GM18517 (cell line): ENCODE measurements around the gene SLC4A1AP.

ENCODE experiments used
- ATAC-seq: cut with Tn5 transposase; IDR thresholded peaks from one replicate; pipeline ENCODE4 v1.9.1; 2021; ENCODE audit warnings: mild to moderate bottlenecking, moderate library complexity; ENCODE audit not compliant: unreplicated experiment

The SLC4A1AP gene

GRCh38 chr2:27697660-27698059, 34.0 kb downstream of the SLC4A1AP start:
- ATAC-seq = no peak

- no peak for ATAC-seq
Observed at GRCh38 chr2:27701676-27702075, 38.0 kb downstream of the SLC4A1AP start.

DNA sequence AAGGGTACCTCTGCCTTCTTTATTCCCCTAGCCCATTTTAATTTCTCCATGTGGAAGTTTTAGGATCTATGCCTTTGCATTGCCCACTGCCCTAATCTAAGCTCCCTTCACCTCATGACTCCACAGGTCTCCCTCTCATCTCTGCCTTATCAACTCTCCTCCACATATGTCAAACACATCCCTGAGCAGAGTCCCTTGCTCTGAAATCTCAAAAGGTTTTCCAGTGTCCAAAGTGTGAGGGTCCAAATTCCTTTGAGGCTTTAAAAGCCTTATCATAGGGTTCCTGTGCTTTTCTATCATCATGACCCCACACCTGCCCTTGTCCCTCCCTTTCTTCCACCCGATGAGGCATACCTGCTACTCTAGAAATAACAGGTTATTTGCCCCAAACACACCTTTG, 38.6 kb downstream of the SLC4A1AP start:
- no peak for ATAC-seq

GRCh38 chr2:27703638-27704341, 40.1 kb downstream of the SLC4A1AP start:
- ATAC-seq = no peak

GRCh38 chr2:27704342-27704876, 40.7 kb downstream of the SLC4A1AP start:
- ATAC-seq = no peak

DNA sequence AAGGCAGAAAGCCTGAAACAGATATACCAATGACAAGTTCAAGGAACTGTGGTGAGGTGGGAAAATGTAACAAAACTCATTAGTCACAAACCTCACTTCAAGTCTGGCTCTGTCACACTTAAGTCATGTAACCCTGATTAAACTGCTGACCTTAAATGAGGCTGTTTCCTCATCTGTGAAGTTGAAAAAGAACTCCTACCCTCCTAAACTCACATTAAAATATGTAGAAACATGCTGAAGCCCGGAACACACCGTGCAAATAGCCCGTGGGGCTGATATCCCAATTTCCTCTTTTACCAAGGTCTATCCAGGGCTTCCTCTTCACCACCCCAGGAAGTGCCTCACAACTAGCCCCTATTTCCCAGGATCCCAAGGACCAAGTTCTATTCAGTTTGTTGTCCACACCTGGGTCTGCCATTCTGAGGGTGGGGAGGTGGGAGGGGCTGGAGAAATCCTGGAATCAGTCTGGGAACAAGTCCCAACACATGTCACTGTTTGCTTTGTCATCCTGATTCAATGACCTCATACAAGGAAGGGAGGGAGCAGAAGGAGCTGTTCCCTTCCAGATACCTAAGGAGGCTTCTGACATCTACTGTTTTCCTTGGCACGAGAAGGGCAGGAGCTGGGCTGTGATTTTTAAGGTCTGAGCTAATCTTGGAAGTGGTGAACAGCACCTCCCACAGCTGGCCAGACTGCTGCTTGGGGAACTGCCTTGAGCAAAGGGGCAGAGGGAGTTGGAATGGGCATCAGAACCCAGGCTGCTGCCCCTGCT, 42.3 kb downstream of the SLC4A1AP start:
- no peak for ATAC-seq

DNA sequence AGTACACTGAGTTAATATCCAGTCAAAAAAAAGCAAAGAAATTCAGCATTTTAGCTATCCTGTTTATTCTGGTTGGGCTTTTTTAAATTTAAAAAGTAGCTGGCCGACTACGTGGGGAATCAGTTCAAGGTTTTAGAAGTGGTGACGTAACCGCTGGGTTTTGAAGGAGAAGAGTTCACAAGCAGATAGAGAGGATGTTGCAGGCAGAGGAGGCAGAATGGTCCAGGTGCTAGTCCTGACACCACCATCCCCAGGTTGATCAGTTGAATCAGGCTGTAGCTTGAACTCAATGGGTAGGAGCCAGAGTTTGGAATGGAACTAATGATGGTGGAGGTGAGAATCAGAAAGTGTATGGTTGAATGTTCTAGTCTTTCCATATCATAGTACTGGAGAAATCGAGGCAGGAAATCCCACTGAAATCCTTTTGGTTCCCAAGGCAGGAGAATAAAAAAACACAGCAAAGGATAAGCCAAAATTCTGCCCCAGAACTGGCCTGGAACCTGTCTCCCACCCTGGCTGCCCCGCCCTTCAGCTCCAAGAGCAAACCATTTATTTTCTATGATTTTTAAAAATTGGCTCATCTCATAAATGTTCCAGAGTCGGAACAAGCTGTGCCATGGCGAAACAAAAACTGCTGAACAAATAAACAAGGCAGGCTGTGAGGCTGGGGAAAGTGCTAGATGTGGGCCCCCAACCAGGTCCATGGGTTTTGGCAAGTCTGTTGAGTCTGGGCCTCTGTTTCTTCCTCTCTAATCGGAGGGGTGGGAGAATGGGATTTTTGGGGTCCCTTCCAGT, 44.0 kb downstream of the SLC4A1AP start:
- ATAC-seq = no peak

DNA sequence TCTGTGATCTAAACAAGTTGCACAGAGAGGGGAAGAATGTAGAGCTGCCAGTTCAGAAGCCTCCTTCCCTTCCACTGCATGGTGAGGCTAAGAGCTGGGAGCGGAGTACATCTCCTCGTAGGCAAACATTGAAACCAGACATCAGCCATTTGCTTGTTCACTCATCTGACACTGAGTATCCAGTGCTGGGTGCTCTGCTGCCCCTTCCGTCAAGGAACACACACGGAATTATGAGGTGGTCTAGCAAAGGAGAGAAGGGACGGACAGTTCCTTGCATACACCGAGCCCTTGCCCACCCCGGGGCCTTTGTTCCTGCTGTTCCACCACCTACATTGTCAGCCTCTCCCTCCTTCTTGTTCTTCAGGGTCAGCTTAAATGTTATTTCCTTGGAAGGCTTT, 44.6 kb downstream of the SLC4A1AP start:
- no peak for ATAC-seq

DNA sequence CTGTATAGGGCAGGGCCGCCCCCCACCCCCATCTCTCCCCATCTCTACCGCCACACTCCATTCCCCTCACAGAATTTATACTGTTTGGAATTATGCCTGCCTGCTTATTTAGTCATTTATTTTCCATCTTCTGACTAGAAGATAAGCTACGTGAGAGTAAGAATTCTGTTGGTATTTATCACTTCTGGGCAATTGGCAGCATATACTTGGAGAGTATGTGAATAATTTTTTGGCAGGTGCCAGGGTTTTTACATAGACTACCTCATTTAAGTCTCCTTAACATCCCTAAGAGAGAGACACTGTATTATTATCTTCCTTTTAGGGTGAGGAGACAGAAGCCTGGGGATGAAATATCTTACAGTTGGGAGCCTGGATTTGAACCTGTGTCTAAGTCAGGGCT, 45.0 kb downstream of the SLC4A1AP start:
- no peak for ATAC-seq

DNA sequence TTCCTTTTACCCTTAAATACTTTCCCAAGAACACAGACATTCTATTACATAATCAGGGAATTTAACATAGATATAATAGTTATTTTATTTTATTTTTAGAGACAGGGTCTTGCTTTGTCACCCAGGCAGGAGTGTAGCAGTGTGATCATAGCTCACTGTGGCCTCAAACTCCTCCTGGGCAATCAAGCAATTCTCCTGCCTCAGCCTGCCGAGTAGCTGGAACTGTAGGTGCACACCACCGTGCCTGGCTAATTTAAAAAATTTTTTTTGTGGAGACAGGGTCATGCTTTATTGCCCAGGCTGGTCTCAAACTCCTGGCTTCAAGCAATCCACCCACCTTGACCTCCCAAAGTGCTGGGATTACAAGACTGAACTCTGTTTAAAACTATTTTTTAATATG, 45.6 kb downstream of the SLC4A1AP start:
- no peak for ATAC-seq

GRCh38 chr2:27709960-27710575, 46.4 kb downstream of the SLC4A1AP start:
- no peak for ATAC-seq

GRCh38 chr2:27710640-27711430, 47.1 kb downstream of the SLC4A1AP start:
- ATAC-seq = no peak

GRCh38 chr2:27711804-27712203, 48.1 kb downstream of the SLC4A1AP start:
- ATAC-seq = no peak

DNA sequence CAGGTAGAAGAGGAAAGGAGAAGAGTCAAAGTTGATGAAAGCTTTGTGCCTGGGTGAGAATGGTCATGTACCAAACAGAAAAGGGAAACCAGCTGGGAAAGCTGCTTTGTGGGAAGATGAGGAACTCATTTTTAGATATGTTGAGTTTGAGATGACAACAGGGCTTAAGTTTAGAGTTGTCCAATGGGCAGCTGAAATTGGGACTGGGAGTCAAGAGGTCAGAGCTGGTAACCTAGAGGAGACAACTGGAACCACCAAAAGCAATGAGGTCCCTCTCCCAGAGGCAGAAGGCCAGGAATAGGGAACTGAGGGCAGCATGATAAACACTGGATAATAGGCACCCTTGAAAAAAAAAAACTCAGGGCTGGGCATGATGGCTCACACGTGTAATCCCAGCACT, 48.8 kb downstream of the SLC4A1AP start:
- no peak for ATAC-seq

DNA sequence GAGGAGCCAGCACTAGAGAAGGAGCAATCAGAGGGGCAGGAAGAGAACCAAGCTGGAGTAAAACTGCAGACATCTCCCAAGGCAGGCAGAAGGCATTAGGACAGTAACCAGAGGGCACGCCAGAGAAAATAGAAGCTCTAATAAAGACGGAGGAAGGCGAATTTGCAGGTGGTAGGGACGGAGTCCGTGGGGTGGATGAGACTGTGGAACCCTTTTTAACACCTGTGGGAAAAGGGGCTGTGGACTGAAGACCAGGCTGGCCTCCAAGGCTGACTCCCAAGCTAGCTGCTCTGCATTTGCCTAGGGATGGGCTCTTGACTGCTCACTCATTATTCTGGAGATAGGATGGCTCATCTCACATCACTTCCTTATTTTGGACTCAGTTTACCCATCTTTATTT, 49.5 kb downstream of the SLC4A1AP start:
- ATAC-seq = no peak

DNA sequence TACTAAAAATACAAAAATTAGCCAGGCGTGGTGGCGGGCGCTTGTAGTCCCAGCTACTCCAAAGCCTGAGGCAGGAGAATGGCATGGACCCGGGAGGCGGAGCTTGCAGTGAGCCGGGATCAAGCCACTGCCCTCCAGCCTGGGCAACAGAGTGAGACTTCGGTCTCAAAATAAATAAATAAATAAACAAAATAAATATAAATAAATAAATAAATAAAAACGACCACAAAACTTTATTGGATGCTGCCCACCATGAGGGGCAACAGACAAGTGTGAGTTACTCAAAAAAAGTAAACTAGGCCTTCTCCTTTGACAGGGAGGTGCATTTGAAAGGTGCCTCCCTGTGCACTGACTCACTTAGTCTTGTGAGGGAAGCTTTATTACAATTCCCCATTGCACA, 50.4 kb downstream of the SLC4A1AP start:
- no peak for ATAC-seq

GRCh38 chr2:27714851-27715291, 51.2 kb downstream of the SLC4A1AP start:
- no peak for ATAC-seq

DNA sequence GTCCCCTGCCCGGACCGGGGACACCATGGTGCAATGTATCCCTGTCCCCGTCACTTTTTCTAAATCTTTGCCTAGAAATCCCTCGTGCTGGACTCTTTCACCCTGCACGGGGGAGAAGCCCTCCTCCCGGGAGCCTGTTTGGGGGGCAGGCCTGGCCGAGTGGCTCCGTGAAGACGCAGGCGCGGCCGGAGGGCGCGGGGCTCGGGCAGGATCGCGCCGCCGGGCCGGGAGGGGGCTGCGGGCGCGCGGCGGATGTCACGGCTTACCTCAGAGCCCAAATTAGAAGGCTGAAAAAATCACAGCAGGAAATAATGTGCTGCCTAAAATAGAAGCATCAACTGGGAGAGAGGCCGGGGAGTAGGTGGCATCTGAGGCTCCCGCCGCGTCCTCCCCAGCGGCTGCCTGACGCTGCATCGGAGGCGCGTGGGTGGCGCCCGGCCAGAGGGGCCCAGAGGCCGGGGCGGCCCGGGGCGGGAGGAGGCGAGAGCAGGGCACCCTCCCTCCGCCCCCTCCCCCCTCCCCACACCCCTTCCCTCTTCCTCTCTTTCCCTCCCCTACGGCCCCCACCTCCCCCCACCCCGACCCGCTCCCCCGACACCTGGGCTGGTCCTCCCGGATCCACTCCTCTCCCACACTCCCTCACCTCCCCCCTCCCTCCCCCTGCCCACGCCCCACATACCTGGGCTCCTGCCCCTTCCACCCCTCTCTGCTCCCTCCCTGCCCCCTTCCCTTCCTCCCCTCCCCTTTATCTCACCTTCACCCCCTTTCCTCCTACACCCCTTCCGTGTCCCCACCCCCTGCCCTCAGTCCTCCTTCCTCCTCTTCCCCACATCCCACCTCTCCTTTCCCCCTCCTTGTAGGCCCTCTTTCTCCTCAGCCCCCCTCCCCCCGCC, 51.9 kb downstream of the SLC4A1AP start:
- no peak for ATAC-seq
